IMR-90 (cell line): ENCODE data around the gene SLC5A3. TPM values are rescaled to one million over a fixed set of nuclear protein-coding genes. Genes with fewer than 3 reads are reported as not detected.

Experiments
- ATAC-seq: fragments of 200-7000 bp; cut with Tn5 transposase; 2 replicates; pipeline ENCODE4 v1.9.1; 2020; ENCODE audit warnings: low read depth, mild to moderate bottlenecking, moderate library complexity
- BruUV-seq: library from RNA; stranded (reverse); fragments of 400-500 nt; replicated peaks from 2 replicates; lab custom pipeline; 2021; lab: Mats Ljungman, UMichigan
- CTCF ChIA-PET: fragments of 300-600 bp; formaldehyde crosslinking; extraction: SDS; loops from one replicate; lab custom pipeline; 2021; ENCODE audit warnings: antibody characterized with exemption; lab: Yijun Ruan, JAX
- POLR2A ChIA-PET: fragments of 300-600 bp; sonication (Branson Sonifier 250); formaldehyde crosslinking; loops from one replicate; lab custom pipeline; 2022; ENCODE audit warnings: antibody characterized with exemption; ENCODE audit not compliant: unreplicated experiment; lab: Charles Lee
- DNase-seq: peaks from one replicate; pipeline ENCODE4 v3.0.0; 2013
- H2AFZ ChIP-seq: replicated peaks from 2 replicates; pipeline ENCODE3; 2013; ENCODE audit warnings: low read length, mild to moderate bottlenecking; ENCODE audit not compliant: poor library complexity
- H2AK5ac ChIP-seq: 2 replicates; pipeline ENCODE4 v1.6.1; 2013; ENCODE audit warnings: low read depth, low read length, inconsistent platforms
- H2AK9ac ChIP-seq: replicated peaks from 2 replicates; pipeline ENCODE3; 2013; ENCODE audit warnings: mild to moderate bottlenecking, low read depth, low read length, moderate library complexity; ENCODE audit not compliant: poor library complexity
- H2BK120ac ChIP-seq: 2 replicates; pipeline ENCODE4 v1.6.1; 2013; ENCODE audit warnings: low read depth, low read length, inconsistent platforms
- H2BK15ac ChIP-seq: 3 replicates; pipeline ENCODE4 v1.6.1; 2013; ENCODE audit warnings: low read depth, low read length, inconsistent platforms
- H2BK20ac ChIP-seq: 2 replicates; pipeline ENCODE4 v1.6.1; 2013; ENCODE audit warnings: low read depth, mild to moderate bottlenecking, inconsistent platforms, low read length, moderate library complexity
- H2BK5ac ChIP-seq: 2 replicates; pipeline ENCODE4 v1.6.1; 2013; ENCODE audit warnings: mild to moderate bottlenecking, low read depth, low read length, inconsistent platforms; ENCODE audit not compliant: poor library complexity, severe bottlenecking
- H3K14ac ChIP-seq: replicated peaks from 2 replicates; pipeline ENCODE4 v1.6.1; 2013; ENCODE audit warnings: low read depth, low read length, inconsistent platforms
- H3K18ac ChIP-seq: 2 replicates; pipeline ENCODE4 v1.6.1; 2013; ENCODE audit warnings: low read depth, low read length, control low read depth
- H3K23ac ChIP-seq: 2 replicates; pipeline ENCODE4 v1.6.1; 2013; ENCODE audit warnings: low read depth, low read length, inconsistent platforms
- H3K27ac ChIP-seq: 2 replicates; pipeline ENCODE4 v1.5.1; 2013; ENCODE audit warnings: mild to moderate bottlenecking, control low read depth, low read length; ENCODE audit not compliant: insufficient read depth
- H3K27me3 ChIP-seq: 2 replicates; pipeline ENCODE4 v1.6.1; 2013; ENCODE audit warnings: low read length; ENCODE audit not compliant: control insufficient read depth, insufficient read depth
- H3K36me3 ChIP-seq: 2 replicates; pipeline ENCODE4 v1.6.1; 2013; ENCODE audit warnings: low read length, mixed read lengths; ENCODE audit not compliant: control insufficient read depth, insufficient read depth
- H3K4ac ChIP-seq: 2 replicates; pipeline ENCODE4 v1.6.1; 2013; ENCODE audit warnings: low read depth, low read length, inconsistent platforms
- H3K4me1 ChIP-seq: 2 replicates; pipeline ENCODE4 v1.6.1; 2013; ENCODE audit warnings: low read length, mixed read lengths; ENCODE audit not compliant: control insufficient read depth, insufficient read depth
- H3K4me2 ChIP-seq: 2 replicates; pipeline ENCODE4 v1.6.1; 2013; ENCODE audit warnings: low read depth, mild to moderate bottlenecking, control low read depth, low read length, moderate library complexity
- H3K4me3 ChIP-seq: 2 replicates; pipeline ENCODE4 v1.5.1; 2013; ENCODE audit warnings: low read depth, mild to moderate bottlenecking, control low read depth, low read length, moderate library complexity; ENCODE audit not compliant: insufficient read depth
- H3K56ac ChIP-seq: 2 replicates; pipeline ENCODE4 v1.6.1; 2013; ENCODE audit warnings: low read length, inconsistent platforms; ENCODE audit not compliant: insufficient read depth; ENCODE audit errors: extremely low read depth
- H3K79me1 ChIP-seq, 2 experiments: 2 replicates each; pipeline ENCODE4 v1.6.1; 2013; ENCODE audit warnings: low read length in 2 of 2, inconsistent platforms in 1 of 2, low read depth in 1 of 2
- H3K9ac ChIP-seq: 2 replicates; pipeline ENCODE4 v1.6.1; 2013; ENCODE audit warnings: low read depth, low read length, control low read depth
- H3K9me1 ChIP-seq: 2 replicates; pipeline ENCODE4 v1.6.1; 2013; ENCODE audit warnings: low read length, inconsistent platforms; ENCODE audit not compliant: insufficient read depth
- H3K9me3 ChIP-seq: 2 replicates; pipeline ENCODE4 v1.6.1; 2013; ENCODE audit warnings: low read length; ENCODE audit not compliant: control insufficient read depth, insufficient read depth
- H4K20me1 ChIP-seq: 2 replicates; pipeline ENCODE4 v1.6.1; 2013; ENCODE audit warnings: low read length, inconsistent platforms; ENCODE audit not compliant: insufficient read depth
- H4K5ac ChIP-seq: 2 replicates; pipeline ENCODE4 v1.6.1; 2013; ENCODE audit warnings: mild to moderate bottlenecking, low read depth, low read length, control low read depth
- H4K8ac ChIP-seq, 2 experiments: 2 replicates each; pipeline ENCODE4 v1.6.1; 2013; ENCODE audit warnings: low read depth in 2 of 2, low read length in 2 of 2, control low read depth in 1 of 2, inconsistent platforms in 1 of 2
- H4K91ac ChIP-seq: 2 replicates; pipeline ENCODE4 v1.6.1; 2013; ENCODE audit warnings: low read depth, low read length, inconsistent platforms; ENCODE audit not compliant: insufficient read depth
- BHLHE40 ChIP-seq: fragments of 150-350 bp; IDR thresholded peaks from 2 replicates; pipeline ENCODE4 v1.6.1; 2016; ENCODE audit warnings: mild to moderate bottlenecking, low read depth, low read length
- CEBPB ChIP-seq: IDR thresholded peaks from 2 replicates; pipeline ENCODE4 v1.6.1; 2012; ENCODE audit warnings: low read depth, low read length, improper control_type of control experiment
- FOS ChIP-seq: fragments of 150-350 bp; IDR thresholded peaks from 2 replicates; pipeline ENCODE4 v1.6.1; 2016; ENCODE audit warnings: low read depth, low read length
- MAZ ChIP-seq: IDR thresholded peaks from 2 replicates; pipeline ENCODE4 v1.6.1; 2012; ENCODE audit warnings: low read depth, mild to moderate bottlenecking, low read length, improper control_type of control experiment, moderate library complexity, borderline replicate concordance
- RCOR1 ChIP-seq: IDR thresholded peaks from 2 replicates; pipeline ENCODE4 v1.6.1; 2012; ENCODE audit warnings: mild to moderate bottlenecking, low read length, improper control_type of control experiment; ENCODE audit not compliant: insufficient replicate concordance
- USF2 ChIP-seq: fragments of 150-350 bp; IDR thresholded peaks from 2 replicates; pipeline ENCODE4 v1.6.1; 2017; ENCODE audit warnings: mild to moderate bottlenecking, antibody characterized with exemption, low read length, low read depth
- WGBS, 2 experiments: methylation state at CpG; one replicate each; pipeline versions ENCODE4 v1.1.5 to v1.1.7; 2013; ENCODE audit warnings: missing lambda C conversion rate in 2 of 2; ENCODE audit not compliant: insufficient read length in 1 of 2; ENCODE audit errors: extremely low coverage in 2 of 2; 5-methylcytosine and 5-hydroxymethylcytosine counted together
- dilution Hi-C: fragments of 300-500 bp; cut with HindIII; formaldehyde crosslinking; loops from one replicate; pipeline ENCODE4 v1.14.3; 2018; ENCODE audit warnings: low sequenced_read_pairs; ENCODE audit not compliant: unreplicated experiment
- in situ Hi-C: fragments of 300-500 bp; cut with MboI; formaldehyde crosslinking; loops from 3 replicates; pipeline ENCODE4 v1.14.3; 2019; ENCODE audit warnings: low sequenced_read_pairs, inconsistent platforms, mixed read lengths
- intact Hi-C: fragments of 100-400 bp; cut with micrococcal nuclease; formaldehyde crosslinking; loops from 2 replicates; pipeline ENCODE4 v1.10.0; 2022
- polyA plus RNA-seq, 3 experiments: library from polyadenylated mRNA; depleted of rRNA; stranded (reverse); fragments of >200 nt; gene quantifications; 2 replicates each; pipeline ENCODE4 v1.2.3, GENCODE V29; 2012; ENCODE audit warnings: low replicate concordance in 1 of 3
- total RNA-seq: library from RNA; depleted of rRNA; stranded (reverse); fragments of >200 nt; gene quantifications from 2 replicates; pipeline ENCODE4 v1.2.3, GENCODE V29; 2012

The SLC5A3 gene
- total and polyA plus RNA-seq, 2 of the 4 experiments (the other 2 are of a cell fraction): 1.8 to 9.9 TPM

DNA sequence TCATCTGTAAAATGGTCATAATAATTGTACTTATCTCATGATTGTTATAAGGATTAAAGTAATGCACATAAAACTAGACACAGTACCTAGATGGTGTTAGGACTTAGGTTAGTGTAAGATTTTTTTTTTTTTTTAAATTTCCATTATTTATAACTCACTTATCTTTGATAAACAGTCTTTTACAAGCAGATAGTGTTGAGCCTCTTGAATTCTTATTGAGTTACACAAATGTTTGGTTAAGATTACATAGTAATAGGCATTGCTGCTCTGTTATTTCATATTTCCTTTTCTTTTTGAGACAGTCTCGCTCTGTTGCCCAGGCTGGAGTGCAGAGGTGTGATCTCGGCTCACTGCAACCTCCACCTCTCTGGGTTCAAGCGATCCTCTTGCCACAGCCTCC is 15.4 kb downstream of the SLC5A3 start:
- Histone ChIP-seq H3K56ac (no peak overlapping the region), H3K4me2 (no peak overlapping the region), H4K5ac (no peak overlapping the region), H3K4me3 (no peak overlapping the region), H3K79me1 (peaks cover 32 to 63% of the 10 kb centered on the region in 2 experiments), H4K8ac (no peak overlapping the region), H2BK20ac (no peak overlapping the region), H3K36me3 (no peaks in the 10 kb centered on the region; the same call in none of the 2 replicates), H2AK5ac (no peak overlapping the region), H3K23ac (no peak overlapping the region), H4K91ac (no peak overlapping the region), H3K4me1 (peaks cover 4% of the 10 kb centered on the region), H2BK120ac (no peak overlapping the region), H3K18ac (no peak overlapping the region), H2AFZ (no peak overlapping the region), H3K14ac (no peak overlapping the region), H2BK15ac (no peak overlapping the region), H3K4ac (no peak overlapping the region), H3K9ac (no peak overlapping the region), H3K9me1 (peaks cover 14% of the 10 kb centered on the region), H3K27ac (no peak overlapping the region), H4K20me1 (peaks cover 24% of the 10 kb centered on the region), H3K9me3 (no peaks in the 10 kb centered on the region), H2BK5ac (no peak overlapping the region), H2AK9ac (no peak overlapping the region), H3K27me3 (no peaks in the 10 kb centered on the region)
- DNase-seq (no peak), ATAC-seq (peak; percentile 66)
- ChIA-PET CTCF (no interaction called here), POLR2A (no interaction called here)
- intact Hi-C loops: no loop called here
- TF ChIP-seq MAZ: no peak
- TF ChIP-seq RCOR1: no peak
- TF ChIP-seq FOS: no peak
- no peak for TF ChIP-seq BHLHE40
- TF ChIP-seq CEBPB: no peak
- no peak for TF ChIP-seq USF2
- no TSS peak for BruUV-seq
- in situ Hi-C loops: no loop called here
- dilution Hi-C loops: no loop called here
- WGBS, 2 experiments: no CpG with 5 or more reads among the region's 3 CpGs
